ENCODE results near the gene LSR.

- no peak for TF ChIP-seq SUZ12 (IDR thresholded peaks at IDR 0.05; ENCODE audit: extremely low read depth, insufficient read depth, insufficient read length)
- TF ChIP-seq ZNF274 (IDR thresholded peaks at IDR 0.05; ENCODE audit: low read depth, low read length), result no peak
Observed at GRCh38 chr19:35301961-35302360, 53.2 kb downstream of the LSR start.

Data from NT2/D1 (cell line).